Transverse colon (tissue), 4 donors: ENCODE results near the gene PRKCH. TPM values are rescaled to one million over a fixed set of nuclear protein-coding genes. Genes with fewer than 3 reads are reported as not detected.

Experiments
- DNase-seq: peaks from one replicate; pipeline ENCODE4 v3.0.0-alpha.2; 2019
- H3K27ac ChIP-seq, 4 donors: fragments of 200-600 bp; sonication (generic); 2 replicates each; pipeline ENCODE4 v1.5.1; 2016 to 2018; ENCODE audit warnings: inconsistent platforms in 4 of 4
- H3K27me3 ChIP-seq: fragments of 200-600 bp; sonication (generic); 2 replicates; pipeline ENCODE4 v1.5.1; 2017; ENCODE audit warnings: inconsistent platforms
- H3K36me3 ChIP-seq, 4 donors: fragments of 200-600 bp; sonication (generic); 2 replicates each; pipeline ENCODE4 v1.5.1; 2017 to 2019; ENCODE audit warnings: inconsistent platforms in 4 of 4
- H3K4me1 ChIP-seq, 4 donors: fragments of 200-600 bp; sonication (generic); 2 replicates each; pipeline ENCODE4 v1.5.1; 2017 to 2020; ENCODE audit warnings: inconsistent platforms in 4 of 4
- H3K4me3 ChIP-seq, 4 donors: fragments of 200-600 bp; sonication (generic); 1 replicate in 1 of 4; 2 replicates in 3 of 4; pipeline versions ENCODE4 v1.5.1 to v1.6.1; 2017 to 2019; ENCODE audit warnings: inconsistent platforms in 4 of 4
- H3K9me3 ChIP-seq, 2 donors: fragments of 200-600 bp; sonication (generic); 2 replicates each; pipeline ENCODE4 v1.5.1; 2017 to 2019; ENCODE audit warnings: inconsistent platforms in 2 of 2
- CTCF ChIP-seq, 5 experiments: fragments of 200-600 bp in 3 of 5; fragments of 450-650 bp in 2 of 5; sonication (generic) in 3 of 5; IDR thresholded peaks; 1 replicate in 2 of 5; 2 replicates in 3 of 5; pipeline ENCODE4 v1.5.1; 2016 to 2017; ENCODE audit warnings: antibody characterized with exemption in 5 of 5, inconsistent platforms in 3 of 5, mild to moderate bottlenecking in 2 of 5, moderate library complexity in 1 of 5
- EP300 ChIP-seq: sonication (generic); formaldehyde crosslinking; IDR thresholded peaks from one replicate; pipeline ENCODE4 v1.6.1; 2017; ENCODE audit warnings: antibody characterized with exemption, low read depth
- POLR2A ChIP-seq: fragments of 450-650 bp; IDR thresholded peaks from one replicate; pipeline ENCODE4 v1.6.1; 2016; ENCODE audit warnings: antibody characterized with exemption, mild to moderate bottlenecking, moderate library complexity
- POLR2AphosphoS5 ChIP-seq, 3 donors: sonication (generic); formaldehyde crosslinking; IDR thresholded peaks; one replicate each; pipeline ENCODE4 v1.6.1; 2016; ENCODE audit warnings: antibody characterized with exemption in 3 of 3
- WGBS, 2 donors: methylation state at CpG; one replicate each; pipeline ENCODE4 v1.1.5; 2018; ENCODE audit warnings: low coverage in 1 of 2; 5-methylcytosine and 5-hydroxymethylcytosine counted together
- in situ Hi-C, 4 donors: fragments of 200-750 bp; cut with MboI; loops; one replicate each; pipeline versions ENCODE4 v1.15.0 to v1.15.1; 2017; ENCODE audit warnings: low sequenced_read_pairs in 3 of 4, low pct_ligation_motif_present in 1 of 4, low pct_unique_long_range_greater_than_20kb in 1 of 4
- intact Hi-C: fragments of 100-400 bp; cut with DNase I; formaldehyde crosslinking; loops from one replicate; pipeline ENCODE4 v1.15.1; 2023; ENCODE audit warnings: low total_unique reads
- total RNA-seq, 4 donors: library from RNA; depleted of rRNA; stranded (reverse); fragments of >200 nt; gene quantifications; one replicate each; pipeline ENCODE4 v1.1.0, GENCODE V29; 2016

PRKCH gene
- total RNA-seq, 4 donors from 2014 or later, result 12.4 to 38.9 (median 27.0) TPM

- Histone ChIP-seq H3K4me1 (peaks cover 3 to 19% (median 16%) of the 10 kb centered on the region in 4 donors), H3K9me3 (no peaks in the 10 kb centered on the region), H3K27ac (peak overlapping the region; percentile 71 to 79 (median 75)), H3K36me3 (no peaks in the 10 kb centered on the region), H3K27me3 (peaks cover 34% of the 10 kb centered on the region), H3K4me3 (peak overlapping the region; percentile 43 to 71 (median 60))
- DNase-seq, result peak; percentile 66
- intact Hi-C loops, result no loop called here
- TF ChIP-seq EP300 (no peak), CTCF (IDR thresholded peaks at IDR 0.05) (no peak), POLR2A (no peak), POLR2AphosphoS5 (IDR thresholded peaks at IDR 0.05) (peak in 1 of 3 donors; percentile 40)
- in situ Hi-C loops, result no loop called here
- 0 to 4% methylated on average over 1 to 55 of the region's 63 CpGs for WGBS, 2 donors
These were observed 826 bp downstream of the PRKCH start for GRCh38 chr14:61322011-61322798.

GRCh38 chr14:61322799-61323290 is 1.5 kb downstream of the PRKCH start:
- H3K27me3 ChIP-seq, result peaks cover 34% of the 10 kb centered on the region
- no peaks in the 10 kb centered on the region for H3K36me3 ChIP-seq
- in situ Hi-C loops, result no loop called here
- no peaks in the 10 kb centered on the region for H3K9me3 ChIP-seq
- H3K27ac ChIP-seq, result peak overlapping the region; percentile 71 to 79 (median 75)
- intact Hi-C loops, result no loop called here
- 8 to 9% methylated on average over 9 to 13 of the region's 13 CpGs for WGBS, 2 donors
- H3K4me1 ChIP-seq, result peaks cover 3 to 19% (median 16%) of the 10 kb centered on the region in 4 donors
- peak overlapping the region in 3 of 4 donors; percentile 58 to 71 (median 61) for H3K4me3 ChIP-seq
- TF ChIP-seq POLR2AphosphoS5 (IDR thresholded peaks at IDR 0.05) (no peak), CTCF (IDR thresholded peaks at IDR 0.05) (no peak), POLR2A (no peak), EP300 (no peak)
- DNase-seq, result no peak

- Histone ChIP-seq H3K4me1 (peaks cover 3 to 19% (median 16%) of the 10 kb centered on the region in 4 donors), H3K36me3 (no peaks in the 10 kb centered on the region), H3K27me3 (peaks cover 34% of the 10 kb centered on the region), H3K27ac (peak overlapping the region; percentile 71 to 79 (median 75)), H3K9me3 (no peaks in the 10 kb centered on the region), H3K4me3 (peak overlapping the region in 2 of 4 donors; percentile 61 to 71)
- TF ChIP-seq CTCF (IDR thresholded peaks at IDR 0.05), result no peak
- DNase-seq, result no peak
- in situ Hi-C loops (no loop called here), intact Hi-C loops (no loop called here)
- 52 to 71% methylated on average over 3 to 6 of the region's 6 CpGs for WGBS, 2 donors
These were observed 2.6 kb downstream of the PRKCH start for GRCh38 chr14:61323970-61324369.

- in situ Hi-C loops (no loop called here), intact Hi-C loops (no loop called here)
- Histone ChIP-seq H3K36me3 (no peaks in the 10 kb centered on the region), H3K4me3 (no peak overlapping the region), H3K27ac (peak overlapping the region in 1 of 4 donors; percentile 4), H3K27me3 (peaks cover 34% of the 10 kb centered on the region), H3K4me1 (peaks cover 3 to 19% (median 16%) of the 10 kb centered on the region in 4 donors), H3K9me3 (no peaks in the 10 kb centered on the region)
- TF ChIP-seq POLR2A (no peak), EP300 (no peak), CTCF (IDR thresholded peaks at IDR 0.05) (no peak), POLR2AphosphoS5 (IDR thresholded peaks at IDR 0.05) (no peak)
- 88 to 100% methylated on average over 1 of the region's 1 CpG for WGBS, 2 donors
- DNase-seq, result no peak
These were observed 3.8 kb downstream of the PRKCH start for GRCh38 chr14:61325166-61325565.
